HEK293T (cell line): ENCODE data around the gene NAMPT.

Source experiments
- CTCF ChIA-PET: fragments of 350-600 bp; formaldehyde crosslinking; extraction: SDS; loops from one replicate; lab custom pipeline; 2021; ENCODE audit warnings: antibody characterized with exemption, inconsistent platforms; lab: Yijun Ruan, JAX
- POLR2A ChIA-PET: fragments of 350-600 bp; formaldehyde crosslinking; extraction: SDS; loops from one replicate; lab custom pipeline; 2020; ENCODE audit warnings: antibody characterized with exemption, inconsistent platforms; lab: Yijun Ruan, JAX
- DNase-seq: peaks from one replicate; pipeline ENCODE4 v3.0.0; 2012; ENCODE audit warnings: mixed read lengths; ENCODE audit errors: extremely low spot score
- ARNT ChIP-seq: fragments of 450-650 bp; IDR thresholded peaks from 2 replicates; pipeline ENCODE4 v1.6.1; 2017; ENCODE audit warnings: mild to moderate bottlenecking
- BHLHE40 ChIP-seq: fragments of 450-650 bp; IDR thresholded peaks from 2 replicates; pipeline ENCODE4 v1.6.1; 2016; ENCODE audit warnings: mild to moderate bottlenecking, moderate library complexity, borderline replicate concordance
- CTBP1 ChIP-seq: fragments of 450-650 bp; IDR thresholded peaks from 2 replicates; pipeline ENCODE4 v1.6.1; 2016; ENCODE audit warnings: borderline replicate concordance
- ELF4 ChIP-seq: fragments of 450-650 bp; IDR thresholded peaks from 2 replicates; pipeline ENCODE4 v1.6.1; 2017; ENCODE audit warnings: antibody characterized with exemption
- FOXA1 ChIP-seq: fragments of 450-650 bp; IDR thresholded peaks from 2 replicates; pipeline ENCODE4 v1.6.1; 2016; ENCODE audit warnings: mild to moderate bottlenecking
- FOXK2 ChIP-seq: fragments of 450-650 bp; IDR thresholded peaks from 2 replicates; pipeline ENCODE4 v1.6.1; 2016; ENCODE audit warnings: mild to moderate bottlenecking
- FOXM1 ChIP-seq: fragments of 450-650 bp; IDR thresholded peaks from 2 replicates; pipeline ENCODE4 v1.6.1; 2017; ENCODE audit warnings: mild to moderate bottlenecking, borderline replicate concordance
- HDGF ChIP-seq: fragments of 450-650 bp; IDR thresholded peaks from 2 replicates; pipeline ENCODE4 v1.6.1; 2017; ENCODE audit warnings: antibody characterized with exemption, borderline replicate concordance
- L3MBTL2 ChIP-seq: fragments of 450-650 bp; conservative IDR thresholded peaks from 2 replicates; pipeline ENCODE4 v1.6.1; 2016; ENCODE audit warnings: mild to moderate bottlenecking
- LEF1 ChIP-seq: fragments of 450-650 bp; IDR thresholded peaks from 2 replicates; pipeline ENCODE4 v1.6.1; 2017; ENCODE audit warnings: mild to moderate bottlenecking, borderline replicate concordance
- NFRKB ChIP-seq: fragments of 450-650 bp; IDR thresholded peaks from 2 replicates; pipeline ENCODE4 v1.6.1; 2016; ENCODE audit warnings: mild to moderate bottlenecking, moderate library complexity
- SP1 ChIP-seq: fragments of 450-650 bp; IDR thresholded peaks from 2 replicates; pipeline ENCODE4 v1.6.1; 2017
- SUZ12 ChIP-seq: fragments of 450-650 bp; IDR thresholded peaks from 2 replicates; pipeline ENCODE4 v1.6.1; 2016; ENCODE audit warnings: mild to moderate bottlenecking
- TARDBP ChIP-seq: fragments of 450-650 bp; IDR thresholded peaks from 2 replicates; pipeline ENCODE4 v1.6.1; 2016
- ZNF384 ChIP-seq: fragments of 450-650 bp; IDR thresholded peaks from 2 replicates; pipeline ENCODE4 v1.6.1; 2016
- TF ChIP-seq, protein P1 (sequence below): fragments of 450-650 bp; IDR thresholded peaks from 2 replicates; pipeline ENCODE4 v1.6.1; 2016

The NAMPT gene

DNA sequence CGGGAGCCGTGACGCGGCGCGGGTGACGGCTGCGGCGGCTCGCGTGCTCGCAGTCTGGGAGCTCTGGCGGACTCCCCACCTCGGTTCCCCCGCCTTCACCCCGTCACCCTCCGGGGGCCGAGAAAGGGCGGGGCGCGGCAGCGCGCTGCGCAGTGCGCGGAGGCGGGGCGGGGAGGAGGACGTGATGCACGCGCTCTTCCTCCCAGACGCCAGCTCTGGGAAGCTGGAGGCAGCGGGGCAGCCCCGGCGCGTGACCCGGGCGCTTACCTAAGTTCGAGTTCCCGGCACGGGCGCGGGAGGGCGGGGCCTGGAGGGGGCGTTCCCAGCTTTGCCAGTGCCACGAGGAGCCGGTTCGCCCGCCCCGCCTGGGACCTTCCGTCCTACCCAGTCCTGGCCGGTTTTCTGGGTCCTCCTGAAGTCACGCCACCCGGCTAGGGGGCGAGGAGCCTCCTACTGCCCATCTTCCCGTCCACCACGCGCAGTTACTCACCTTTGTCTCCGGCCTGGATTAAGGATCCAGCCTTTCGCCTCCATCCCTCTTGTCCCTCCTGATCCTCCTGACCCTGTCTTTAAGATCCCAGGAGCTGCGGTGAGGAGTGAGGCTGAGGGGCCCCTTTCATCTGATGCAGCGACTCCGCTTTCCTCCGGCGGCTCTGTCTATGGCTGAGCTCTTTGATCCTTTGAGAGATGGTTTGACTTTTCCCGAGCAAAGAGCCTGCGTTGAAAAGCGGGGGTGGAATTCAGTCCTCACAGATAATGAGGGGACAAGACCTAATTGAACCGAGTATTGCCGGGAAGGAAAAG lies 470 bp upstream of the NAMPT start:
- ChIA-PET CTCF (interaction anchor here (0.9 kb wide), 1 partner anchor 177 kb away, joined by 3 read pairs; no protein-coding TSS in a partner anchor), POLR2A (interaction anchor here (0.6 to 2.0 kb wide), 15 partner anchors 9 to 883 kb away, joined by 3 to 10 read pairs (median 3); partner anchors contain the start of gene HBP1)
- TF ChIP-seq FOXM1, result no peak
- TF ChIP-seq SP1, result no peak
- TF ChIP-seq L3MBTL2, result peak; percentile 63
- TF ChIP-seq ELF4, result no peak
- TF ChIP-seq FOXK2, result no peak
- no peak for TF ChIP-seq SUZ12
- TF ChIP-seq, protein P1, sequence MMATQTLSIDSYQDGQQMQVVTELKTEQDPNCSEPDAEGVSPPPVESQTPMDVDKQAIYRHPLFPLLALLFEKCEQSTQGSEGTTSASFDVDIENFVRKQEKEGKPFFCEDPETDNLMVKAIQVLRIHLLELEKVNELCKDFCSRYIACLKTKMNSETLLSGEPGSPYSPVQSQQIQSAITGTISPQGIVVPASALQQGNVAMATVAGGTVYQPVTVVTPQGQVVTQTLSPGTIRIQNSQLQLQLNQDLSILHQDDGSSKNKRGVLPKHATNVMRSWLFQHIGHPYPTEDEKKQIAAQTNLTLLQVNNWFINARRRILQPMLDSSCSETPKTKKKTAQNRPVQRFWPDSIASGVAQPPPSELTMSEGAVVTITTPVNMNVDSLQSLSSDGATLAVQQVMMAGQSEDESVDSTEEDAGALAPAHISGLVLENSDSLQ, result no peak
- DNase-seq, result peak; percentile 87

GRCh38 chr7:106283831-106284713 lies 711 bp downstream of the NAMPT start:
- peak; percentile 40 for DNase-seq
- CTCF ChIA-PET, result no interaction called here
- TF ChIP-seq ELF4, result no peak
- no peak for TF ChIP-seq ARNT
- TF ChIP-seq NFRKB, result no peak
- no peak for TF ChIP-seq FOXM1
- no peak for TF ChIP-seq L3MBTL2
- no peak for TF ChIP-seq ZNF384
- TF ChIP-seq SUZ12, result no peak
- TF ChIP-seq, protein P1, result no peak
- TF ChIP-seq FOXA1, result no peak
- no peak for TF ChIP-seq CTBP1
- no peak for TF ChIP-seq BHLHE40
- TF ChIP-seq HDGF, result no peak
- TF ChIP-seq SP1, result no peak
- no peak for TF ChIP-seq TARDBP
- POLR2A ChIA-PET, result interaction anchor here (1.0 to 2.0 kb wide), 2 partner anchors 14 to 87 kb away, joined by 3 to 10 read pairs; no protein-coding TSS in a partner anchor

DNA sequence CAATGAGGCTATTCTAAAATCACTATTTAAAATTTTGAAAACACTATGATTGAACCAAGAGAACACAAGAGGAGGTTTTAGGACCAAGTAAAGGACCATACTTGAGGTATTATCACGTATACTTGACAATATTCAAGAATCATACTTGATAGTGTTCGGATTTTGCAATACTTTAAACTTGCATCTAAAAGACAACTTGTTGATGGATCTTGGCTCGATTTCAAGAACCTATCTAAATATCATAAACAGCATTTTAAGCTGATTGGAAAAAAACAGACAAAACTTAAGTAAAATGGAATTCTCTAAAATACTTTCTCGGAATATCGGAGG lies 1.3 kb downstream of the NAMPT start:
- no peak for DNase-seq
- TF ChIP-seq ARNT (no peak), FOXM1 (no peak), SUZ12 (no peak), L3MBTL2 (no peak), ELF4 (no peak), TARDBP (no peak), CTBP1 (no peak)
- ChIA-PET CTCF (no interaction called here), POLR2A (no interaction called here)

GRCh38 chr7:106282852-106283251 lies 1.9 kb downstream of the NAMPT start:
- ChIA-PET POLR2A (no interaction called here), CTCF (no interaction called here)
- TF ChIP-seq SP1 (no peak), NFRKB (no peak), BHLHE40 (no peak), L3MBTL2 (no peak), HDGF (no peak), FOXA1 (no peak), ZNF384 (no peak), ELF4 (no peak), TARDBP (no peak), CTBP1 (no peak)
- TF ChIP-seq, protein P1, result no peak

GRCh38 chr7:106282390-106282789 lies 2.4 kb downstream of the NAMPT start:
- CTCF ChIA-PET, result interaction anchor here (0.9 kb wide), 1 partner anchor 29 kb away, joined by 3 read pairs; no protein-coding TSS in a partner anchor
- no peak for DNase-seq
- POLR2A ChIA-PET, result interaction anchor here (0.6 kb wide), 1 partner anchor 260 kb away, joined by 3 read pairs; no protein-coding TSS in a partner anchor

More at GRCh38 chr7:106282852-106283251, 1.9 kb downstream of the NAMPT start:
- DNase-seq, result no peak

More at GRCh38 chr7:106282390-106282789, 2.4 kb downstream of the NAMPT start:
- no peak for TF ChIP-seq ZNF384
- no peak for TF ChIP-seq CTBP1
- no peak for TF ChIP-seq ARNT
- TF ChIP-seq LEF1, result no peak
- no peak for TF ChIP-seq SUZ12
- TF ChIP-seq HDGF, result no peak
